Caco-2 (cell line): ENCODE results near the gene FRMD4A. TPM values are rescaled to one million over a fixed set of nuclear protein-coding genes. Genes with fewer than 3 reads are reported as not detected.
"Not testable (repeated sequence)": the region's sequence is repeated elsewhere in the genome, so short reads cannot be mapped to it uniquely, and the experiment has no call there.

Experiments
- BruUV-seq: library from RNA; stranded (reverse); fragments of 400-500 nt; replicated peaks from 2 replicates; lab custom pipeline; 2021; lab: Mats Ljungman, UMichigan
- CTCF ChIA-PET: fragments of 300-600 bp; sonication (Branson Sonifier 250); formaldehyde crosslinking; loops from one replicate; lab custom pipeline; 2022; ENCODE audit warnings: antibody characterized with exemption; lab: Charles Lee
- POLR2A ChIA-PET: fragments of 300-600 bp; sonication (Branson Sonifier 250); formaldehyde crosslinking; loops from one replicate; lab custom pipeline; 2022; ENCODE audit warnings: antibody characterized with exemption; lab: Charles Lee
- DNase-seq, 2 experiments: peaks; one replicate each; pipeline versions ENCODE4 v3.0.0 to v3.0.0-alpha.2; 2020 to 2022
- H3K27me3 ChIP-seq: replicated peaks from 2 replicates; pipeline ENCODE4 v1.6.0; 2011; ENCODE audit warnings: low read length; ENCODE audit not compliant: control insufficient read depth, insufficient read depth
- H3K36me3 ChIP-seq: 2 replicates; pipeline ENCODE4 v1.5.1; 2011; ENCODE audit warnings: low read length; ENCODE audit not compliant: control insufficient read depth, insufficient read depth
- H3K4me1 ChIP-seq: fragments of 250-450 bp; sonication (Bioruptor Pico); 2 replicates; pipeline ENCODE4 v1.5.1; 2020; ENCODE audit warnings: mild to moderate bottlenecking
- H3K4me3 ChIP-seq: 2 replicates; pipeline ENCODE4 v1.5.1; 2011; ENCODE audit warnings: low read depth, mild to moderate bottlenecking, control low read depth, low read length
- H3K9me3 ChIP-seq: fragments of 250-450 bp; sonication (Bioruptor Pico); 2 replicates; pipeline ENCODE4 v1.5.1; 2020; ENCODE audit warnings: mild to moderate bottlenecking, moderate library complexity
- H3K27ac Mint-ChIP-seq: one replicate; pipeline ENCODE4 v1.8.0; 2022; ENCODE audit warnings: mixed read lengths; ENCODE audit not compliant: unreplicated experiment
- H3K27me3 Mint-ChIP-seq: one replicate; pipeline ENCODE4 v1.8.0; 2022; ENCODE audit warnings: mixed read lengths; ENCODE audit not compliant: insufficient read depth, unreplicated experiment
- H3K36me3 Mint-ChIP-seq: one replicate; pipeline ENCODE4 v1.8.0; 2022; ENCODE audit warnings: mild to moderate bottlenecking, mixed read lengths; ENCODE audit not compliant: insufficient read depth, unreplicated experiment
- H3K4me1 Mint-ChIP-seq: one replicate; pipeline ENCODE4 v1.8.0; 2022; ENCODE audit warnings: low read depth, mixed read lengths; ENCODE audit not compliant: unreplicated experiment
- H3K4me3 Mint-ChIP-seq: one replicate; pipeline ENCODE4 v1.8.0; 2022; ENCODE audit warnings: mild to moderate bottlenecking, moderate library complexity, mixed read lengths; ENCODE audit not compliant: unreplicated experiment
- H3K9me3 Mint-ChIP-seq: one replicate; pipeline ENCODE4 v1.8.0; 2022; ENCODE audit warnings: mixed read lengths; ENCODE audit not compliant: unreplicated experiment
- intact Hi-C: fragments of 100-400 bp; cut with micrococcal nuclease; formaldehyde crosslinking; loops from one replicate; pipeline ENCODE4 v1.10.0; 2022; ENCODE audit not compliant: unreplicated experiment
- total RNA-seq: library from RNA; stranded (reverse); gene quantifications from 2 replicates; pipeline ENCODE4 v1.2.3, GENCODE V29; 2022
- TF ChIP-seq, protein P1 (sequence below), 2 experiments: fragments of 200-600 bp in 1 of 2; IDR thresholded peaks; 1 replicate in 1 of 2; 2 replicates in 1 of 2; pipeline versions ENCODE4 v1.5.1 to v1.8.0; 2011 to 2022; ENCODE audit warnings: antibody characterized with exemption in 1 of 2, control low read depth in 1 of 2, inconsistent platforms in 1 of 2, low read depth in 1 of 2, low read length in 1 of 2, mild to moderate bottlenecking in 1 of 2, moderate library complexity in 1 of 2; ENCODE audit not compliant: insufficient read depth in 1 of 2, severe bottlenecking in 1 of 2, unreplicated experiment in 1 of 2

FRMD4A gene
- total RNA-seq, 1 experiment from 2014 or later = 52.1 TPM

DNA sequence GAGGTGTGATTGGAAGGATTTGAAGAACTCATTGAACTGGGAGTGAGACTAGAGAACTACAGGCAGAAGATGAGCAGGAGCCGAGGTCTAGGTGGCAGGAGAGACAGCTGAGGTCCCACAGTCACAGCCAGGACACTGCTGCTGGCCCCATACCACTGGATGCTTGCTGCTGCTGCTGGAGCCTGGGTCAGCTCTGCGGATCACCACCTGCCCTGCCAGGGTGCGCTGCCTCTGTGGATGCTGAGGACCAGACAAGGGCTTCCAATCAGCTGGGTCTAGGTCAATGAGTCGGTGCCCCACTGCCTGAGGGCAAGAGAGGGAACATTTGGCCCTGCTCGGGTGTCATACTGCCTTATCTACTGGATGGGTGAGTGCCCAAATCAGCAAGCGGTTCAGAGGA, 94.4 kb downstream of the FRMD4A start:
- no peaks in the 10 kb centered on the region for H3K27me3 Mint-ChIP-seq
- no peak for DNase-seq
- no peak overlapping the region for H3K4me3 Mint-ChIP-seq
- H3K36me3 Mint-ChIP-seq = no peaks in the 10 kb centered on the region
- H3K36me3 ChIP-seq = no peaks in the 10 kb centered on the region
- H3K27ac Mint-ChIP-seq = no peak overlapping the region
- H3K9me3 ChIP-seq = peaks cover 3% of the 10 kb centered on the region; the same call in 1 of the 2 replicates
- no TSS peak for BruUV-seq
- ChIA-PET POLR2A (no interaction called here), CTCF (interaction anchor here (0.7 kb wide), 1 partner anchor 105 kb away, joined by 3 read pairs; no protein-coding TSS in a partner anchor)
- H3K27me3 ChIP-seq = no peaks in the 10 kb centered on the region
- H3K4me1 Mint-ChIP-seq = peaks cover 7% of the 10 kb centered on the region
- H3K9me3 Mint-ChIP-seq = no peaks in the 10 kb centered on the region
- intact Hi-C loops = no loop called here
- no peaks in the 10 kb centered on the region for H3K4me1 ChIP-seq
- TF ChIP-seq, protein P1, sequence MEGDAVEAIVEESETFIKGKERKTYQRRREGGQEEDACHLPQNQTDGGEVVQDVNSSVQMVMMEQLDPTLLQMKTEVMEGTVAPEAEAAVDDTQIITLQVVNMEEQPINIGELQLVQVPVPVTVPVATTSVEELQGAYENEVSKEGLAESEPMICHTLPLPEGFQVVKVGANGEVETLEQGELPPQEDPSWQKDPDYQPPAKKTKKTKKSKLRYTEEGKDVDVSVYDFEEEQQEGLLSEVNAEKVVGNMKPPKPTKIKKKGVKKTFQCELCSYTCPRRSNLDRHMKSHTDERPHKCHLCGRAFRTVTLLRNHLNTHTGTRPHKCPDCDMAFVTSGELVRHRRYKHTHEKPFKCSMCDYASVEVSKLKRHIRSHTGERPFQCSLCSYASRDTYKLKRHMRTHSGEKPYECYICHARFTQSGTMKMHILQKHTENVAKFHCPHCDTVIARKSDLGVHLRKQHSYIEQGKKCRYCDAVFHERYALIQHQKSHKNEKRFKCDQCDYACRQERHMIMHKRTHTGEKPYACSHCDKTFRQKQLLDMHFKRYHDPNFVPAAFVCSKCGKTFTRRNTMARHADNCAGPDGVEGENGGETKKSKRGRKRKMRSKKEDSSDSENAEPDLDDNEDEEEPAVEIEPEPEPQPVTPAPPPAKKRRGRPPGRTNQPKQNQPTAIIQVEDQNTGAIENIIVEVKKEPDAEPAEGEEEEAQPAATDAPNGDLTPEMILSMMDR (IDR thresholded peaks at IDR 0.05; ENCODE audit: insufficient read depth in 1 of 2, low read depth in 1 of 2, low read length in 1 of 2, severe bottlenecking in 1 of 2, unreplicated experiment in 1 of 2) = no peak
- H3K4me3 ChIP-seq = no peak overlapping the region

DNA sequence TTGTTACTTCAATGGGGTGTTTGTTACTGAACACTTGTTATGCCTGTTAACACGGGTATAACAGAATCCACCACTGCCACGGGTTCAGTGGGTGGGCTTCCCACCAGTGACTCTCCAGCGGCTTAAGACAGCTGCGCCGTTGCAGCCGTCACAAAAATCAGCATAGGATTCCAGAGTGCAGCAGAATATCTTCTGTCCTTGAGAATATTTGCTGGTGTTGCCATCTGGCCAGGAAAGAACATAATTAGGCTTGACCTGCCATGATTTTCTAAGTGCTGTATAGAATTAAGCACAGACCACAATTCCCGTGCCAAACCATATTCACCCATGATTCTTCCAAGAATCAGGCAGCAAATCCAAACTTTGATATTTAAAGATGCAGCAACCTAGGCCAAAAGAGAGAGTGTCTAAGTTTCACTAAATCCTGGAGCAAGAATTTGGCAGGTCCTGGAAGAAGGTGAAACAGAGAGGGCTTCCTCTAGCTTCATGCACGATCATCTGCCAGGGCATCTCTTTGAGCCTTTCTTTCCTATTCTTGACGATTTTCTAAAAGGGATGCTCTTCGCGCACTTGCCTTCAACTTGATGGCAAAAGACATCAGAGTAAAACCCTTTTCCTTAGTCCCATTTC, 95.0 kb downstream of the FRMD4A start:
- Mint-ChIP-seq H3K36me3 (no peaks in the 10 kb centered on the region), H3K27me3 (no peaks in the 10 kb centered on the region), H3K9me3 (no peaks in the 10 kb centered on the region), H3K4me3 (no peak overlapping the region), H3K4me1 (peaks cover 7% of the 10 kb centered on the region), H3K27ac (no peak overlapping the region)
- POLR2A ChIA-PET = no interaction called here
- H3K36me3 ChIP-seq = no peaks in the 10 kb centered on the region
- H3K9me3 ChIP-seq = peaks cover 3% of the 10 kb centered on the region; the same call in 1 of the 2 replicates
- DNase-seq = no peak
- TF ChIP-seq, protein P1 (IDR thresholded peaks at IDR 0.05; ENCODE audit: insufficient read depth in 1 of 2, low read depth in 1 of 2, low read length in 1 of 2, severe bottlenecking in 1 of 2, unreplicated experiment in 1 of 2) = no peak
- CTCF ChIA-PET = no interaction called here
- H3K4me1 ChIP-seq = no peaks in the 10 kb centered on the region
- intact Hi-C loops = no loop called here
- H3K4me3 ChIP-seq = no peak overlapping the region
- no TSS peak for BruUV-seq
- H3K27me3 ChIP-seq = no peaks in the 10 kb centered on the region

DNA sequence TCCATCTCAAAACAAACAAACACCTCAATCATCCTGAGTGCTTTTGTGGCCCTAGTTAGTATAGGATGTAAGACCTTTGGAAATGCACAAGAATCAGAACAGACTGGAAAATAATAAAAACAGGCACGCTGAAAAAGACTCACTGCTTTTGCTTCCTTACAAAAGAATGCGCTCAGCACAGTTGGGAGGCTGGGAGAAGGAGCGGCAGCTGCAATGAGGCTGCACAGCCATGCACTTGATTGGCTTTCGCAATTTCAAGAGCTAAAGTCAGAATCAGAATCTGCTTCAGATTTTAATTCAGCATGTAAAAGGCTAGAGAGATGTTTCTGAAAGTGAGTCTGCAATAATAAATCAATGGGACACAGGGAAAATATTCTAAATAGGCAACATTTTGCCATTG, 97.2 kb downstream of the FRMD4A start:
- DNase-seq = no peak
- Mint-ChIP-seq H3K9me3 (no peaks in the 10 kb centered on the region), H3K4me1 (peaks cover 7% of the 10 kb centered on the region), H3K4me3 (no peak overlapping the region), H3K27me3 (no peaks in the 10 kb centered on the region), H3K27ac (no peak overlapping the region), H3K36me3 (no peaks in the 10 kb centered on the region)
- Histone ChIP-seq H3K27me3 (no peaks in the 10 kb centered on the region), H3K36me3 (no peaks in the 10 kb centered on the region), H3K4me3 (no peak overlapping the region), H3K9me3 (peaks cover 3% of the 10 kb centered on the region; the same call in 1 of the 2 replicates), H3K4me1 (no peaks in the 10 kb centered on the region)
- TF ChIP-seq, protein P1 (IDR thresholded peaks at IDR 0.05; ENCODE audit: insufficient read depth in 1 of 2, low read depth in 1 of 2, low read length in 1 of 2, severe bottlenecking in 1 of 2, unreplicated experiment in 1 of 2) = no peak
- ChIA-PET CTCF (no interaction called here), POLR2A (no interaction called here)
- intact Hi-C loops = no loop called here
- BruUV-seq = no TSS peak

DNA sequence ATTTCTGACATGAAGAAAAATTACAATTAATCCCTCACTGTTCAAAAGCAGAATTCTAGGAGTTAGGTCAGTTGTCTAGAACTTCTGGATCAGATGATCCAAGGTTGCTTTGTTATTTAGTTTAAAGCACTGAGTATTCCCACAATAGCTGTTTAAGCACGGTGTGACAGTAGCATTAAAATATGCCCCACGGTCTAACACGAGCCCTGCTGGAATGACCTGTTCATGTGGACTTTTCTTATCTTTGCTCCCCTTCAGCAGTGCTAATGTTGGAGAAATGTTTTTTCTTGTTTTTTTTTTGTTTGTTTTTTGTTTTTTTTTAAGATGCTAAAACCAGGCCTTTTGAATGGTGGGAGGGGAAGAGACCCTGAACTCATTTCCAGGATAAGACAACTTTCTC, 101.9 kb downstream of the FRMD4A start:
- H3K27ac Mint-ChIP-seq, H3K27me3 ChIP-seq, H3K36me3 ChIP-seq, BruUV-seq, H3K27me3 Mint-ChIP-seq, POLR2A ChIA-PET, H3K9me3 ChIP-seq, CTCF ChIA-PET, H3K36me3 Mint-ChIP-seq, H3K4me3 Mint-ChIP-seq, H3K4me3 ChIP-seq, H3K9me3 Mint-ChIP-seq, intact Hi-C loops: not testable (repeated sequence)
- peaks cover 35% of the 10 kb centered on the region for H3K4me1 ChIP-seq
- peak in 1 of 2 experiments; percentile 25 for DNase-seq
- peaks cover 32% of the 10 kb centered on the region for H3K4me1 Mint-ChIP-seq
